NCI-H510A (cell line): ENCODE results near the gene ME1.
"Not testable (repeated sequence)": the region's sequence is repeated elsewhere in the genome, so short reads cannot be mapped to it uniquely, and the experiment has no call there.

Experiments
- DNase-seq: peaks from one replicate; lab custom pipeline; 2025; lab: John Stamatoyannopoulos, UW

The ME1 gene

DNA sequence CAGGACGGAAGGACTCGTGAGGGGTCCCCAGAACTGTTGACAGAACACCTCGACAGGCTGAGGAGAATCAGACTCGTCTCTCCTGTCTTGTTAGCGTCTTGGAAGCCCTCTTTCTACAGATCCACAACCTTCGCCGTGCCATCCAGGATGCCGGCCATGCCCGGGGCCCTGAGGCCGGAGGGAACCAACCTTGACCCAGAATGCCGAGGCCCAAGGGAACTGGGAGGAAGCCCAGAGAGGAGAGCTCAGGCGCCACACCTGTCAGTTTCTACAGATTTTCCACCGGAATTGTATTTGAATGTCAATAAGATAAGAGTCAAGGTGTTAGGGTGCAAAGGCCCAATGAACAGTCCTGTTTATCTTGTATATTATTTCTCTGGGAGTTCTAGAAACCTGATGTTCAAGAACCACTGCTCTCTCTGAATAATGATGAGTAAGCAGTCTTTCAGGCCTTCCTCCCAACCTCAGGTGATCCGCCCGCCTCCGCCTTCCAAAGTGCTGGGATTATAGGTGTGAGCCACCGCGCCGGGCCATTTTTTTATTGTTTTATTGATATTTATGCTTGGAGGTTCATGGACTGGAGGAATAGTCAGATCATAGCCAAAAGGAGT is 799 bp upstream of the ME1 start:
- no peak for DNase-seq

DNA sequence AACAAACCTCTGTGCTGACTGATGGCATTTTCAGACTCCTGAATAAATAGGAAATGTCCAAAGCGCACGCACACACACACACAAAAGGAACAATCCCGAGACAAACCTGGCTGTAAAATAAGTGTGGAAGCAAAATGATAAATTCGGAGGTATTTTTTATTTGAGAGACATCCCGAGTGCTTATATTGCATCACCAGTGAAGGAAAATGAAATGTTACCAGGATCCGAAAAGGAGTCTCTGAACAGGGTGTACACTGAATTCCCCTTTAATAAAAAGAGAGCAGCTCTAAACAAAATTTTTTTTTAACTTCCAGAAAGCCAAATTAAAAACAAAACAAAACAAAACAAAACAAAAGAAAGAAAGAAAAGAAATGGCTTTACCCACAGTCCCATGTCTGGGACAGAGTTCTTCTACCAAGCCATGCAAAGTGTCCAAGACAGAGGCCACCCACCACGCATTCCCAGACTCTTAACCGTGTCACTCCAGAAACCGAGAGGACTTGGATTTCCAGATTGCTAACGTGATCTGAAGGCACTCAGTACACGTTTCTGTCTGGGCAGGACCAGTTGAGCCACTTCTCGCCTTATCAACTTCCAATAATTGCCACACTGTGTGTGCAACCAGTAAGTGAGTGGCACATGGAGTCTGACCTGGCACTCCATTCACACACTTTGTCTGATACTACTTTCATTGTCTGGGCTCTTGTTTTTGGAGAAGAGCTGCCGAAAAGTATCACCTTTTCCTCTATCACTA is 817 bp downstream of the ME1 start:
- peak; percentile 9 for DNase-seq

DNA sequence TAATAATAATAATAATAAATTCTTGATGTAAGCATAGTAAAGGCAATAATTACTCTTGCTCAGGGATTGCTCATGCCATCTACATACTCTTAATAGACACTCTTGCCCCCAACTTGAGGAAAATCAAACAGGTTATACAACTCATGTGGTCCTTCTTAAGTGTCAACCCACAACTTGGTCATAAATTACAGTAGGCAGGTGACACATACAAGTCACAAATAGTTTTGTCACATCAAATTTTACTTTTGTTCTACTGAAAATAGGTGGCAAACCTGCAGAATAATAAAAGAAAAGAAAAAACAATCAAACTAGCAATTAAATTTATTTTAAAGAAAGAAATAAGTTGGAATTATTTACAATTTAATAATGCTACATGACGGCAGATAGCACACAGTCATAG is 1.6 kb downstream of the ME1 start:
- no peak for DNase-seq

DNA sequence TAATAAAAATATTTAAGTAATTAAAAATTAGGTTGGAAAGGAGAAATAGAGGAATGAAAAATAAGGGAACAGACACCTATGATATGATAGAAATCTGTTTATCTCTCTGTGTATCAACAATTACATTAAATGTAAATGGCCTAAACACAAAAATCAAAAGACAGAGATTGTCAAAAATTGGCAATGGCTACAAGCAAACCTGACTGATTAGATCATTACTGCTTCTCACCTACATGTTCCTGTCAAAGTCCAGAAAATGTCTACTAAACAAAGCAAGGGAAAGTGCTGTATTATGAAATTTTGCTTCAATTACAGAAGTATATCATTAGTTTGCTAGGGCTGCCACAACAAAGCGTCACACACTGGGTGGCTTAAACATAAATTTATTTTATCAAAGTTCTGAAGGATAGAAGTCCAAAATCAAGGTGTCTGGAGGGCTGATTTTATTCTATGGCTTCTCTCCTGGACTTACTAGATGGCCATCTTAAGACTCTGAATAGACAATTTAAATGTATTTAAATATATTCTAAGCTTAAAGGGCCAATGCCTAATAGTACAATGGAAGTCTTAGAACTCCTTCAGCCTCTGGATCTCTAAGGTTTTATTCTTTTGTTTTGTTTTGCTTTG is 6.3 kb downstream of the ME1 start:
- no peak for DNase-seq

DNA sequence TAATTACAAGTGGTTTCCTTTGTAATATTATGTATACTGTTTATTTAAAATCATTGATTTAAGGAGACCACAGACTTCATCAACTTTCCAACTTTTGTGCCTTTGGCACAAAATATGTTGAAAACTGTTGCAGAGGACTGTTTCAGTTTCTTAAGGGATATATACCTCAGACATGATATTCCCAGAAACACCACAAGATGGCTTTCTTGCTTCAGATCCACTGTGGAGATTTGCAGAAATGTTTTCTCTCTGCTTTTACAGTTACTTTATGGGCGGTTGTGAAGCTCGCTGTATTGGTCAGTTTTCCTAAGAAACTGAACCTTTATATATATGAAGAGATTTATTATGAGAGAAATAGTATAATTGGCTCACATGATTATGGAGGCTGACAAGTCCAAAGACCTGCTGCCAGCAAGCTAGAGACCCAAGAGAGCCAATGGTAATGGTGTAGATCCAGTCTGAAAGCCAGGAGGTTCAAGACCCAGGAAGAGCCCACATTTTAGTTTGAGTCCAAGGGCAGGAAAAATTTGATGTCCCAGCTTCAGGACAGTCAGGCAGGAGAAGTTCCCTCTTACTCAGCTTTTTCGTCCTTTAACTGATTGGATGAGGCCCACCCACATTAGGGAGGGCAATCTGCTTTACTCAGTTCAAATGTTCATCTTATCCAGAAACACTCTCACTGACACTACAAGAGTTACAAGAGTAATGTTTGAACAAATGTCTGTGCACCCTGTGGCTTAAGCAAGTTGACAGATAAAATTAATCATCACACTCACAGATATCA is 12.8 kb downstream of the ME1 start:
- DNase-seq, result no peak

DNA sequence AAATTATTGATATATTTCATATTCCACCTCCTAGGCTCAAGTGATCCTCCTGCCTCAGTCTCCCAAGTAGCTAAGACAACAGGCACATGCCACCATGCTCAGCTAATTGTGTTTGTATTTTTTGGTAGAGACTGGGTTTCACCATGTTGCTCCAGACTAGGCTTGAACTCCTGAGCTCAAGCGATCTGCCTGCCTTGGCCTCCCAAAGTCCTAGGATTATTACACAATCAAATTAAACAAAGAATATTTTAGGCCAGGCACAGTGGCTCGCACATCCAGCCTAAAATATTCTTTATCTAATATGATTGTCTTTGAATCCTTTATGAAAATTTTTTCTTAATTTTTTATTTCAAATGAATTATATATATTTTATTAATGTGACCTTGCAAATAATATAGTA is 17.8 kb downstream of the ME1 start:
- DNase-seq, result no peak

DNA sequence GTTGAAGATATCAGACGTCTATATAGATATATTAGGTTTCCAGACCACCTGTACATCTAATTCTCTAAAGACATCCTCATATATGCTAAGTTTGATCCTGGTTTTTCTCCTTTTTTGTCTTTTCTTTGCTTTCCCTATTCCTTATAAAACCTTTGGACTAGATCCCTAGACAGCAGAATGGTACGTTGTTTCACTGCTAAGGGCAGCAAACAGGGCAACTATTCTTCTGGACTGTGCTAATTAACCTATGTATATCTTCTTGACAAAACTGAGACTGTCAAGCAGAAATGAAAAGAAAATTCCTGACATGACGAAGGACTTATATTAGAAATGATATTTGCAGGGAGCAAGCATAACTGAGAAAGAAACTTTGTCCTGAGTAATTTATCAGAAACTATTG is 19.1 kb downstream of the ME1 start:
- no peak for DNase-seq

DNA sequence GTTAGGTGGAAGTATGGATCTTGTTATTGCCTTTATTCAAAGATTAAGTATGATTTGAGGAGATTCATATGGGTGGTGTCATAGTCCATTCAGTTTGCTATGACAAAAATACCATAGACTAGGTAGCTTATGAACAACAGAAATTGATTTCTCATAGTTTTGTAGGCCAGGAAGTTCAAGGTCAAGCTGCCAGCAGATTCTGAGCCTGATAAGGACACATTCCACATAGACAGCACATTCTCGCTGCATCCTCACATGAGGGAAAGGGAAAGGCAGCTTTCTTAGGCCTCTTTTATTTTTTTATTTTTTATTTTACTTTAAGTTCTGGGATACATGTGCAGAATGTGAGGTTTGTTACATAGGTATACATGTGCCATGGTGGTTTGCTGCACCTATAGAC is 27.7 kb downstream of the ME1 start:
- DNase-seq, result no peak

DNA sequence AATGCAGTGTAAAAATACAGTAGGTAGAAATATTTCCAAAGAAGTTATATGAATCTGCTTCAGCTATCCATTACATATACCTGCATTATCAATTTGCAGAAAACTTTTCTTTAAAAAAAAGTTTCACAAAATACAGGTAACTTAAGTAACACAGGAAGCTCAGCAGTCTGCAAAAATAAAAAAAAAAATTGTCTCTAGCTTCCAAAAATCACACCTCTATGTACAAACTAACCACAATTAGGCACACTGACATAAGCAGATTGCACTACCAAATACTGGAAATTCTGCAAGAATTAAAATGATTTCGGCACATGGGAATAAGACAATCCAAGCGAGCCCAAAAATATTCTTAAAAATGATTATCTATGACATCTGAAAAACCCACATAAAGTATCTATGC is 41.2 kb downstream of the ME1 start:
- no peak for DNase-seq

DNA sequence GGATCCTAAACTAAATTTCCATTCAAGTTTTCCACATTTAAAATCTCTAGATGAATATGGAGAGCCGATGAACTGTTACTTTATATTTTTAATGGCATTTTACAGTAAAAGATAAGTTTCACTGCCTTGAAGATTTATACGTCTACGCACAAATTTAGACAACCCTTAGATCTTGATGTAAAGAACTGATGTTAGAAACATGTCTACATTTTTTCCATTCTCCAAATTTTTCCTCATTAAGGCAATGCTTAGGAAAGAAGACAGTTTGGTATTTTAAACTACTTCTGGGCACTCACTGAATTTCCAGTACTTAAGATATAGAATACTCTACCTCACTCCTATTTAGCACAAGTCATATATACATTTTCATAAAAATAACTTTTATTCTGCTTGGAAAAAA is 45.4 kb downstream of the ME1 start:
- no peak for DNase-seq

DNA sequence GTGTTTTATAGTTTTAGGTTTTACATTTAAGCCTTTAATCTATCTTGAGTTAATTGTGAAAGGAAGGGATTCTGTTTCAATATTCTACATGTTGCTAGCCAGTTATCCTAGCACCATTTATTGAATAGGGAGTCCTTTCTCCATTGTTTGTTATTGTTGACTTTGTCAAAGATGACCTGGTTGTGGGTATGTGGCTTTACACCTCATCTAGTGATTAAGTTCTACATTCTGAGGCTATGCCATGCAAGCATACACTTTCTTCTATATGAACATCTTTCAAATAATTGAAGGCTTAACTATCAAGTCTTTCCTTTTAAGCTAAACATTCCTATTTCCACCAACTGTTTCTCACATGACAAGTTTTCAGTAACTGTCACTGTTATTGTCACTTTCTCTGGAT is 46.1 kb downstream of the ME1 start:
- no peak for DNase-seq

DNA sequence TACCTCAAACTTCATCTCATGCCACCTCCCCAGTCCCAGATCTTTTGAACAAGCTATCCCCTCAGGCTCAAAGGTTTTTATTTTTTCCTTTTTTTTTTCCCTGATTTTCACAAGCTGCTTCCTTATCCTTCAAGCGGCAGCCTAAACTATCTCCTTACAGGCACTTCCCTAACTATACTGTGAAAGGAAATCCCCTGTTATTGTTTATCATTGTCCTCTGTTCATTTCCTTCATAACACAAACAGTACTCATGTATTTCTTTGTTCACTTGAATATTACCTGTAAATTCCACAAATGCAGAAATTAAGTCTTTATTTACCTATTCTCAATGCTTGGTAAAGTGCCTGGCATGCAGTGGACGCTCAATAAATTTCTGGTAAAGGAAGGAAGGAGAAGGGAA is 48.9 kb downstream of the ME1 start:
- DNase-seq, result no peak

DNA sequence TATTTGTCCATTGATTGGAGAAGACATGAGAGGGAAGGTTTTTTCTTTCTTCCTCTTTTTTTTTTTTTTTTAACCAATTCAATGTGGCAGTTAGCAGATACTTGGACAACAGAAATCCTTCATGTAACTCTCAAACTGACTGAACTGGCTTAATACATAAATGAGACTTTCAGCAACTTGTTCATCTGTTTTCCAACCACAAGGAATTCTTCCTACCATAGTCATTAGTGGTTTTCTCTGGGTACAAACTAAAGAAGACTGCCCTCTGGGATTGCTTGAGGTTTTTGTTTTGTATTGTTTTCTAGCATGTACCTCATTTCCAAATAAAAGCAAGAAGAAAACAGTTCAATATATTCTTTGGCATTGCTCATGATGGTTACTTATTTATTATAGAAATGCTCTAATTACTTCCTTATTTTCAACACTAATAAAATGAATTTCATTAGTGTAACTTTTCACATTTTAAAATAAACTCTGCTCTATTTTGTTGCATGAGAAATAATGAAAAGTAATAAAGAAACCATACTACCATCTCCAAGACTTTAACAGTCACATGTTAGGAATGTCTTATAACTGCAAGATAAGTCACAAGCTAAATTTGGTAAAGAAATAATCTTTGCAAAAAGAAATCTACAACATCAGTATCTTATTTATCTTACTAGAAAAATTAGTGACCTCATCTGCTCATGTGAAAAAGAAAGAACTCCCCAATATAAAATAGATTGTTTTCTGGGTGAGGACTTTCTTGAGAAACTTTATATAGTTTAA is 52.0 kb downstream of the ME1 start:
- no peak for DNase-seq

DNA sequence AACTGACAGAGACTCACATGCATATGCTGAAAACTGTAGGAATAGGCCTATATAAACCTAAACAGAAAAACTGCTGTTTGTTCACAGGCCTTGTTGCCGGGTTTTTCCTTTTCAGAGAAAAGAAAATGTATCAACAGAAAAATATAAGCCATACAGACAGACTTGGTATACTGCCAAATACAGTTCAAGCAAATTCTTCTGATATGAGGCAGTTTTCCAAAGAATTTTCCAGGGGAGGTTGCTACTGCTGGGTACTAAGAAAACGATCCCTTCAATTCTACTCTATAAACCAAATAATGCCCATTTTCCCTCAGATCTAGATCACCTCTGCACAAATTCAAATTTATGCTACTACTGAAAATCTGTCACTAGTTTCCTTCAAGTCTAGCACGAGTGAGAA is 59.4 kb downstream of the ME1 start:
- DNase-seq, result no peak

DNA sequence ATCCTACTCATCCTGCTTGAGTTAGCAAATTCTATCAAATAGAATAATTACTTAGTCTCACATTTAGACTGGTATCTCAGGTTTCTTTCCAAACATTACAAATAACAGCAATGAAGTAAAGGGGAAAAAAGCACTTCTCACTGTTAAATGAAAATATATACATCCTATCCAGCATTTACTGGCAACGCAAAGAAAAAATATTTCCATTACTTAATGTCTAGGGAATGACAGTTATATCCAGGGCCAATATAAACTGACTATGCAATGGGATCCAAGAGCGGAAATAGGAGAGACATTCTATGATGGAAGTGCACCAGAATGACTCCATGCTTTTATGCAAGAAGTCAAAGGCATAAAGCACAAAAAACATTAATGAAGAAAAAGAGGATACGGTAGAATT is 60.3 kb downstream of the ME1 start:
- DNase-seq, result no peak

DNA sequence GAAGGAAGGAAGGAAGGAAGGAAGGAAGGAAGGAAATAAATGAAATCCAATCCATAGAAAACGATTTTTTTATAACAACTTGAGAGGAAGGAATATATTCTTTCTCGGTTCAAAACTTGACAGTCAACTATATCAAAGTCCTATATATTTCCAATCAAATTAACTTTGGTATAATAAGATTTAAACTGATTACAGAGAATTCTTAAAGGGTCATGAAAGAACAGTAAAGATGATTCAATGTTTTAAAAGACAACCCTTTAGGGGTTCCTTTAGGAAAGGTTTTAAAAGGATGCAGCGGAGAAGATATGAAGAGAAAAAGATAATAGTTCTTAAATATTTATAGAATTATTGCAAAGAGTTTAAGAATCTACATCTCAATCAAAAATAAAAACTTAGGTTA is 61.2 kb downstream of the ME1 start:
- no peak for DNase-seq

DNA sequence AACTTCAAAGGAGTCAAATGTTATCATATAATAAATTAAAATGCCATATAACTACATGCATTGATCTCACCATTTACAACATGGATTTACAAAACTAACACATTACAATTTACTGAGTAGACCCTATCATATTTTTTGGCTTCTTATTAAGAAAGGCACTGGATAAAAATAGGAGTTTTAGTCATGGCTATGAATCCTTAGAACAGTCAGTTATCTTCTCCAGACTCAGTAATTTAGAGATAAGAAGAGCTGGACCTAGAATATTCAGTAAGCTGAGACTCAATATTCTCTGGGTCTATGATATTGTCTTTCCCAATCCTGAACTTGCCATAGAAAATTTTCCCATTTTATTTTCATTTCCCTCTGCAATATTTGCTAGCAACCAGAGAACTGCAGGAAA is 62.3 kb downstream of the ME1 start:
- no peak for DNase-seq

DNA sequence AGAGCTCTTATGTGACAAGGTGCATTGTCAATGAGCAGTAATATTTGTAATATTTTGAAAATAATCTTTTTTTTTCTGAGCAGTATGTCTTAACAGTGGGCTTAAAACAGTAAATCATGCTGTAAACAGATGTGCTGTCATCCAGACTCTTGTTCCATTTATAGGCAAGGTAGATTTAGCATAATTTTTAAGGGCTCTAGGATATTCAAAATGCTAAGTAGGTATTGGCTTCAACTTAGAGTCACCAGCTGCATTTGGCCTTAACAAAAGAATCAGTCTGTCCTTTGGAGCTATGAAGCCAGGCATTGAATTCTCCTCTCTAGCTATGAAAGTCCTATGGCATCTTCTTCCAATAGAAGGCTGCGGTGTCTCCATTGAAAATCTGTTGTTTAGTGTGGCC is 63.7 kb downstream of the ME1 start:
- no peak for DNase-seq

DNA sequence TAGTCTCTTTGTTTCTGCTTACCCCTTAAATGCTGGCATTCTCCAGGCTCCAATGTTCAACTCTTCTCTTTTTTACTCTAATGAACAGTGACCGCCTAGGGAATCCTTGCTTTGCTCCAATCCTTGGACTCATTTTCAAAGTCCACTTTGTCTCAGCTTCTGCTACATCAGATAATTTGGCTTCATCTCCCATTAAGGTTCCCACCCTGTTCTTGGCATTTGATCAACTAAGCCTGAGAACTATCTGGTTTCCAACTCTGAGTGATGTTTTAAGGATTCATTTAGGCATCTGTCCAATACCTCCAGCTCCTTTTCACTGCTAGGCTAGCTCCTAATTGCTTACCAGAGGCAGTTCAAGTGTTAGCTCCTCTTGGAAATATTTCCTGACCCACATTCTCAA is 64.9 kb downstream of the ME1 start:
- DNase-seq, result no peak

DNA sequence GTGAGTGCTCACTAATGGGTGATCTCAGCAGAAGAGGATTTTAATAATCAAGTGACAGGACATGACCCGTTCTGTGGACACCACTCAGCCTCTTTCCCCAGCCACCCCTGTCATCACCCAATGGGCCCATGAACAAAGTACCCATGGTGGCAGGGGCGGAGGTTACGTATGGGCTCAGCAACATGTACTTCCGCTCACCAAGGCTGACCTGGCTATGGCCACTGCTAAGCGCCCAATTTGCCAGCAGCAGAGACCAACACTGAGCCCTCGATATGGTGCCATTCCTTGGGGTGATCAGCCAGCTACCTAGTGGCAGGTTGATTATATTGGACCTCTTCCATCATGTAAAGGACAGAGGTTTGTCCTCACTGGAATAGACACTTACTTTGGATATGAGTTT is 68.5 kb downstream of the ME1 start:
- DNase-seq, result not testable (repeated sequence)

DNA sequence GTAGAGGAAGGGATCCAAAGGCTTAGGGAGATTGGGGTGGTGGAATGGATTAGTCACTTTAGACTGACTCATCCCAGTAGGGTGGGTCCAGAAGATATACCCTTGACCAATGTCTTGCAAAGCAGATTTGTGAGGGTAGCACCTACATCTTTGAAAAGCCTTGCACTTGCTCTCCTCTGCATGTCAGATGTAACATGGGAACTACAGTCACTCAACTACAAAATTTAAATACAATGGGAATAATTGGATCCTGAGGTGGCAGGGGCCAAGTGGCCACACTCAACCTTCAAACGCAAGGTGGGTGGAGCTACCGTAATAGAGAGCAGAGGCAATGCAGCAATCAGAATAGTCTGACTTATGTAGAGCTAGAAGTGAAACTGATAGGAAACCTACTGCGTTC is 71.2 kb downstream of the ME1 start:
- DNase-seq, result no peak

DNA sequence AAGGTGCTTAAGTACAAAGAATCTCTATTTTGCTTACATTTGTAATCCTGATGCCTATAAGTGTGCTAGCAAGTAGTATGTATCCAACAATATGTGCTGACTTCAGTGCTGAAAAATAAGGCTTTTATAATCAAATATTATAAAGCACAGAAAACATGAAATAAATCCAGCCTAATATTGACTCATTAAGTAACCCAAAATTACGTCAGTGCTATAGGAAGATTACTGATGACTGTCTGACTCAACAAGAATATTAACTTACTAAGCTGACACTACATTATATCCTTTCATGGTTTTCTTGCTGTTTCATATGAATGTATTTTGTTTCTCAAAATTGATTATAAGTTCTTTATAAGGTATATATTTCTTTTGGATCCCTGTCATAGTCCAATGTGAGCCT is 76.1 kb downstream of the ME1 start:
- DNase-seq, result no peak
